B cell (primary cell): ENCODE results near the gene TMCO6. TPM values are rescaled to one million over a fixed set of nuclear protein-coding genes. Genes with fewer than 3 reads are reported as not detected.

Experiments used
- ATAC-seq: fragments of 200-7000 bp; cut with Tn5 transposase; one replicate; pipeline ENCODE4 v1.10.0; 2021; ENCODE audit warnings: low read depth, mild to moderate bottlenecking, moderate number of reproducible peaks, moderate library complexity
- CTCF ChIA-PET: fragments of 350-600 bp; sonication (Branson Sonifier 250); formaldehyde crosslinking; loops from one replicate; lab custom pipeline; 2021; ENCODE audit warnings: antibody characterized with exemption, inconsistent platforms; lab: Charles Lee
- POLR2A ChIA-PET: fragments of 350-600 bp; sonication (Branson Sonifier 250); formaldehyde crosslinking; loops from one replicate; lab custom pipeline; 2021; ENCODE audit warnings: antibody characterized with exemption; lab: Charles Lee
- DNase-seq: peaks from one replicate; pipeline ENCODE4 v3.0.0; 2013
- H2AFZ ChIP-seq: 2 replicates; pipeline ENCODE4 v1.6.1; 2012; ENCODE audit warnings: mild to moderate bottlenecking, low read depth, low read length; ENCODE audit not compliant: insufficient read depth, poor library complexity, severe bottlenecking
- H3K27ac ChIP-seq, 2 donors: 1 replicate in 1 of 2; 2 replicates in 1 of 2; pipeline ENCODE4 v1.5.1; 2012 to 2013; ENCODE audit warnings: low read length in 2 of 2, mild to moderate bottlenecking in 2 of 2, moderate library complexity in 1 of 2
- H3K27me3 ChIP-seq, 4 experiments: fragments of 200-600 bp in 1 of 4; sonication (generic) in 1 of 4; replicated peaks in 1 of 4; 1 replicate in 2 of 4; 2 replicates in 2 of 4; pipeline versions ENCODE4 v1.6.1 to v1.7.0; 2013 to 2016; ENCODE audit warnings: low read length in 3 of 4, mild to moderate bottlenecking in 2 of 4, mixed read lengths in 1 of 4, moderate library complexity in 1 of 4; ENCODE audit not compliant: insufficient read depth in 4 of 4, control insufficient read depth in 3 of 4; ENCODE audit errors: control extremely low read depth in 1 of 4
- H3K36me3 ChIP-seq, 2 experiments: replicated peaks in 1 of 2; 1 replicate in 1 of 2; 2 replicates in 1 of 2; pipeline versions ENCODE4 v1.6.1 to v1.7.1; 2013; ENCODE audit warnings: low read length in 1 of 2; ENCODE audit not compliant: insufficient read depth in 2 of 2, control insufficient read depth in 1 of 2; ENCODE audit errors: control extremely low read depth in 1 of 2, extremely low read depth in 1 of 2
- H3K4me1 ChIP-seq, 2 donors: fragments of 200-600 bp in 1 of 2; sonication (generic) in 1 of 2; 1 replicate in 1 of 2; 2 replicates in 1 of 2; pipeline versions ENCODE4 v1.5.1 to v1.6.1; 2013 to 2017; ENCODE audit warnings: low read length in 2 of 2; ENCODE audit not compliant: control insufficient read depth in 2 of 2, insufficient read depth in 2 of 2
- H3K4me2 ChIP-seq: replicated peaks from 2 replicates; pipeline ENCODE3; 2012; ENCODE audit warnings: mild to moderate bottlenecking, low read depth, low read length; ENCODE audit not compliant: poor library complexity, severe bottlenecking
- H3K4me3 ChIP-seq, 5 experiments: fragments of 200-600 bp in 1 of 5; sonication (generic) in 1 of 5; 1 replicate in 3 of 5; 2 replicates in 2 of 5; pipeline versions ENCODE4 v1.5.1 to v1.7.0; 2011 to 2016; ENCODE audit warnings: low read length in 4 of 5, mild to moderate bottlenecking in 4 of 5, low read depth in 2 of 5, control low read depth in 1 of 5, moderate library complexity in 1 of 5; ENCODE audit not compliant: insufficient read depth in 1 of 5; ENCODE audit errors: control extremely low read depth in 1 of 5, extremely low read depth in 1 of 5
- H3K79me2 ChIP-seq: fragments of 200-600 bp; sonication (generic); one replicate; pipeline ENCODE4 v1.6.0; 2016; ENCODE audit warnings: low read length; ENCODE audit not compliant: control insufficient read depth, insufficient read depth
- H3K9ac ChIP-seq: fragments of 200-600 bp; sonication (generic); 2 replicates; pipeline ENCODE4 v1.6.1; 2017; ENCODE audit warnings: mild to moderate bottlenecking, low read length, moderate library complexity
- H3K9me3 ChIP-seq, 3 donors: one replicate each; pipeline versions ENCODE4 v1.6.1 to v1.7.1; 2013; ENCODE audit warnings: low read length in 2 of 3; ENCODE audit not compliant: control insufficient read depth in 2 of 3, insufficient read depth in 1 of 3; ENCODE audit errors: control extremely low read depth in 1 of 3
- H4K20me1 ChIP-seq: 2 replicates; pipeline ENCODE4 v1.6.0; 2012; ENCODE audit warnings: mild to moderate bottlenecking, low read length; ENCODE audit not compliant: insufficient read depth, control insufficient read depth, poor library complexity, severe bottlenecking
- H3K27ac Mint-ChIP-seq: one replicate; pipeline ENCODE4 v1.8.0; 2021; ENCODE audit warnings: mixed read lengths
- H3K27me3 Mint-ChIP-seq: one replicate; pipeline ENCODE4 v1.8.0; 2021; ENCODE audit warnings: mixed read lengths
- H3K4me1 Mint-ChIP-seq: one replicate; pipeline ENCODE4 v1.8.0; 2021; ENCODE audit warnings: mixed read lengths
- H3K4me3 Mint-ChIP-seq: one replicate; pipeline ENCODE4 v1.8.0; 2021; ENCODE audit warnings: mixed read lengths
- H3K9me3 Mint-ChIP-seq: one replicate; pipeline ENCODE4 v1.8.0; 2022; ENCODE audit warnings: mixed read lengths; ENCODE audit not compliant: insufficient read depth
- EZH2 ChIP-seq: IDR thresholded peaks from 2 replicates; pipeline ENCODE4 v1.6.1; 2012; ENCODE audit warnings: borderline replicate concordance, low read depth, mild to moderate bottlenecking, moderate library complexity, low read length; ENCODE audit not compliant: insufficient read depth, poor library complexity, severe bottlenecking
- WGBS: methylation state at CpG from one replicate; pipeline ENCODE4 v1.1.5; 2013; ENCODE audit warnings: missing lambda C conversion rate; ENCODE audit not compliant: insufficient coverage; 5-methylcytosine and 5-hydroxymethylcytosine counted together
- intact Hi-C: fragments of 100-400 bp; cut with micrococcal nuclease; formaldehyde crosslinking; loops from one replicate; pipeline ENCODE4 v1.10.0; 2022
- polyA plus RNA-seq: library from polyadenylated mRNA; depleted of rRNA; stranded (reverse); fragments of >200 nt; gene quantifications from 2 replicates; pipeline ENCODE4 v1.2.3, GENCODE V29; 2012
- total RNA-seq, 2 donors: library from RNA; stranded (reverse); fragments of 120-200 nt in 1 of 2; gene quantifications; 1 replicate in 1 of 2; 2 replicates in 1 of 2; pipeline versions ENCODE4 v1.2.3 to v1.2.4, GENCODE V29; 2013 to 2022

The TMCO6 gene
- total and polyA plus RNA-seq, 2 donors (not counting 1 experiment from before 2014, with no cell fraction given) = 33.3 to 70.4 TPM

GRCh38 chr5:140694276-140694675, 55.0 kb downstream of the TMCO6 start:
- H3K27ac Mint-ChIP-seq = no peak overlapping the region

More at GRCh38 chr5:140694276-140694675, 55.0 kb downstream of the TMCO6 start:
- Histone ChIP-seq H4K20me1 (no peaks in the 10 kb centered on the region), H3K4me2 (no peak overlapping the region), H3K27ac (no peak overlapping the region), H3K9me3 (no peaks in the 10 kb centered on the region), H3K27me3 (no peaks in the 10 kb centered on the region), H3K36me3 (peaks cover 10 to 55% of the 10 kb centered on the region in 2 experiments), H3K79me2 (peaks cover 44% of the 10 kb centered on the region), H3K9ac (no peak overlapping the region), H3K4me3 (no peak overlapping the region), H2AFZ (no peak overlapping the region), H3K4me1 (peaks cover 14% of the 10 kb centered on the region in 2 donors)
- no peak for DNase-seq
- H3K27me3 Mint-ChIP-seq = no peaks in the 10 kb centered on the region
- H3K9me3 Mint-ChIP-seq = no peaks in the 10 kb centered on the region
- intact Hi-C loops = loop anchor here (5.0 kb wide), 1 partner anchor 1413 kb away; the partner anchor contains the start of gene NDFIP1
- 100% methylated on average over 5 of the region's 5 CpGs for WGBS
- CTCF ChIA-PET = no interaction called here
- H3K4me1 Mint-ChIP-seq = peaks cover 29% of the 10 kb centered on the region
- TF ChIP-seq EZH2 = no peak
- no peak overlapping the region for H3K4me3 Mint-ChIP-seq
- ATAC-seq = no peak
- POLR2A ChIA-PET = no interaction called here

Other genes starting within 250 kb of the TMCO6 start
- gene ANKHD1, start 237.6 kb upstream of the TMCO6 start, total RNA-seq = 244 and 246 TPM in 2 replicates
- 96.3 and 131 TPM in 2 replicates for gene ANKHD1, start 237.6 kb upstream of the TMCO6 start, polyA plus RNA-seq
- gene EIF4EBP3, start 91.8 kb upstream of the TMCO6 start, total RNA-seq = 8.8 and 15.0 TPM in 2 replicates
- gene EIF4EBP3, start 91.8 kb upstream of the TMCO6 start, polyA plus RNA-seq = 13.8 and 18.2 TPM in 2 replicates
- 25.6 and 27.1 TPM in 2 replicates for gene SRA1, start 82.0 kb upstream of the TMCO6 start, total RNA-seq
- 23.2 and 34.4 TPM in 2 replicates for gene SRA1, start 82.0 kb upstream of the TMCO6 start, polyA plus RNA-seq
- gene APBB3, start 74.9 kb upstream of the TMCO6 start, total RNA-seq = 73.9 and 79.7 TPM in 2 replicates
- 126 and 156 TPM in 2 replicates for gene APBB3, start 74.9 kb upstream of the TMCO6 start, polyA plus RNA-seq
- gene SLC35A4, start 74.6 kb upstream of the TMCO6 start, total RNA-seq = 44.0 and 48.6 TPM in 2 replicates
- gene SLC35A4, start 74.6 kb upstream of the TMCO6 start, polyA plus RNA-seq = 32.6 and 57.8 TPM in 2 replicates
- 0.97 and 1.8 TPM in 2 replicates for gene CD14, start 6.3 kb upstream of the TMCO6 start, total RNA-seq
- gene CD14, start 6.3 kb upstream of the TMCO6 start, polyA plus RNA-seq = 4.3 and 11.4 TPM in 2 replicates
- gene NDUFA2, start 8.2 kb downstream of the TMCO6 start, total RNA-seq = 40.7 and 41.9 TPM in 2 replicates
- 45.3 and 65.9 TPM in 2 replicates for gene NDUFA2, start 8.2 kb downstream of the TMCO6 start, polyA plus RNA-seq
- gene IK, start 8.4 kb downstream of the TMCO6 start, total RNA-seq = 108 and 110 TPM in 2 replicates
- 54.0 and 91.0 TPM in 2 replicates for gene IK, start 8.4 kb downstream of the TMCO6 start, polyA plus RNA-seq
- gene WDR55, start 25.5 kb downstream of the TMCO6 start, total RNA-seq = 44.7 and 46.2 TPM in 2 replicates
- gene WDR55, start 25.5 kb downstream of the TMCO6 start, polyA plus RNA-seq = 43.4 and 55.9 TPM in 2 replicates
- 2.5 and 3.0 TPM in 2 replicates for gene DND1, start 34.1 kb downstream of the TMCO6 start, total RNA-seq
- 3.6 and 4.3 TPM in 2 replicates for gene DND1, start 34.1 kb downstream of the TMCO6 start, polyA plus RNA-seq
- 60.5 and 65.6 TPM in 2 replicates for gene HARS1, start 51.9 kb downstream of the TMCO6 start, total RNA-seq
- gene HARS1, start 51.9 kb downstream of the TMCO6 start, polyA plus RNA-seq = 32.6 and 46.1 TPM in 2 replicates
- gene HARS2, start 52.0 kb downstream of the TMCO6 start, total RNA-seq = 65.1 and 68.0 TPM in 2 replicates
- 27.3 and 38.0 TPM in 2 replicates for gene HARS2, start 52.0 kb downstream of the TMCO6 start, polyA plus RNA-seq
- 55.7 and 55.8 TPM in 2 replicates for gene ZMAT2, start 61.0 kb downstream of the TMCO6 start, total RNA-seq
- 11.2 and 18.3 TPM in 2 replicates for gene ZMAT2, start 61.0 kb downstream of the TMCO6 start, polyA plus RNA-seq
- gene PCDHA1, start 146.7 kb downstream of the TMCO6 start, total RNA-seq = not detected in 2 replicates
- gene PCDHA1, start 146.7 kb downstream of the TMCO6 start, polyA plus RNA-seq = not detected in 2 replicates
- not detected in 2 replicates for gene PCDHA2, start 155.4 kb downstream of the TMCO6 start, total RNA-seq
- gene PCDHA2, start 155.4 kb downstream of the TMCO6 start, polyA plus RNA-seq = not detected in 2 replicates
- not detected in 2 replicates for gene PCDHA3, start 161.6 kb downstream of the TMCO6 start, total RNA-seq
- not detected in 2 replicates for gene PCDHA3, start 161.6 kb downstream of the TMCO6 start, polyA plus RNA-seq
- not detected in 2 replicates for gene PCDHA4, start 167.6 kb downstream of the TMCO6 start, total RNA-seq
- not detected in 2 replicates for gene PCDHA4, start 167.6 kb downstream of the TMCO6 start, polyA plus RNA-seq
- gene PCDHA5, start 182.2 kb downstream of the TMCO6 start, total RNA-seq = not detected in 2 replicates
- gene PCDHA5, start 182.2 kb downstream of the TMCO6 start, polyA plus RNA-seq = not detected in 2 replicates
- gene PCDHA6, start 188.5 kb downstream of the TMCO6 start, total RNA-seq = not detected in 2 replicates
- gene PCDHA6, start 188.5 kb downstream of the TMCO6 start, polyA plus RNA-seq = not detected in 2 replicates
- gene PCDHA7, start 194.8 kb downstream of the TMCO6 start, total RNA-seq = not detected in 2 replicates
- 0.03 TPM in 1 of 2 replicates, not detected in the other for gene PCDHA7, start 194.8 kb downstream of the TMCO6 start, polyA plus RNA-seq
- not detected in 2 replicates for gene PCDHA8, start 201.7 kb downstream of the TMCO6 start, total RNA-seq
- not detected in 2 replicates for gene PCDHA8, start 201.7 kb downstream of the TMCO6 start, polyA plus RNA-seq
- not detected in 2 replicates for gene PCDHA9, start 208.9 kb downstream of the TMCO6 start, total RNA-seq
- gene PCDHA9, start 208.9 kb downstream of the TMCO6 start, polyA plus RNA-seq = not detected in 2 replicates
- not detected in 2 replicates for gene PCDHA10, start 216.4 kb downstream of the TMCO6 start, total RNA-seq
- not detected in 2 replicates for gene PCDHA10, start 216.4 kb downstream of the TMCO6 start, polyA plus RNA-seq
- not detected in 2 replicates for gene PCDHA11, start 229.5 kb downstream of the TMCO6 start, total RNA-seq
- not detected in 2 replicates for gene PCDHA11, start 229.5 kb downstream of the TMCO6 start, polyA plus RNA-seq
- not detected in 2 replicates for gene PCDHA12, start 235.9 kb downstream of the TMCO6 start, total RNA-seq
- gene PCDHA12, start 235.9 kb downstream of the TMCO6 start, polyA plus RNA-seq = not detected in 2 replicates
- not detected in 2 replicates for gene PCDHA13, start 242.7 kb downstream of the TMCO6 start, total RNA-seq
- gene PCDHA13, start 242.7 kb downstream of the TMCO6 start, polyA plus RNA-seq = not detected in 2 replicates